Fibroblast of the aortic adventitia (primary cell): ENCODE results near the gene SYNE3. TPM values are rescaled to one million over a fixed set of nuclear protein-coding genes. Genes with fewer than 3 reads are reported as not detected.
A peak's percentile ranks its signal among the peaks of the same experiment; 100 is the strongest.

Experiments
- DNase-seq: peaks from one replicate; pipeline ENCODE4 v3.0.0-alpha.2; 2010; ENCODE audit warnings: low read depth
- H3K4me3 ChIP-seq: 2 replicates; pipeline ENCODE4 v1.5.1; 2011; ENCODE audit warnings: low read depth, mild to moderate bottlenecking, control low read depth, low read length, moderate library complexity
- total RNA-seq: library from RNA; depleted of rRNA; stranded (reverse); fragments of >200 nt; gene quantifications from 2 replicates; pipeline ENCODE4 v1.2.3, GENCODE V29; 2012; ENCODE audit warnings: low replicate concordance
- TF ChIP-seq, protein P1 (sequence below): IDR thresholded peaks from 2 replicates; pipeline ENCODE4 v1.5.1; 2011; ENCODE audit warnings: mild to moderate bottlenecking, low read length, control low read depth, inconsistent platforms; ENCODE audit not compliant: insufficient read depth

SYNE3 gene
- total RNA-seq, 1 donor = 63.4 TPM

DNA sequence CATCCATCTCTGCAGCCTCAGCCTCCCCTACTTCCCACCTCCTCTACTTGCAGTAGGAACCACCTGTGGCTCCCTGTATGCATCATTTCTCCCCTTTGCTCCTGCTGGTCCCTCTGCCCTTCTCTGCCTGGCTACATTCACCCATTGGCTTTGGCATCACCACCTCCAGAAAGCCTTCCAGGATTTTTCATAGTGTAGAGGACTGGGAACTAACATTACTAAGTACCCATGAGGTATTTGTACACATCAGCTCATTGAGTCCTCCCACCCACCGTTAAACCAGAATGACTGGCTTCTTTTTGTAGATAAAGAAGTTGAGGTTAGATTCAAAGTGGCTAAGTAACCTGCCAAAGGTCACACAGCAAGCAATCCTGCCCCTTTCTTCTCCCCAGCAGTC is 17.1 kb downstream of the SYNE3 start:
- no peak overlapping the region for H3K4me3 ChIP-seq
- DNase-seq = no peak
- TF ChIP-seq, protein P1, sequence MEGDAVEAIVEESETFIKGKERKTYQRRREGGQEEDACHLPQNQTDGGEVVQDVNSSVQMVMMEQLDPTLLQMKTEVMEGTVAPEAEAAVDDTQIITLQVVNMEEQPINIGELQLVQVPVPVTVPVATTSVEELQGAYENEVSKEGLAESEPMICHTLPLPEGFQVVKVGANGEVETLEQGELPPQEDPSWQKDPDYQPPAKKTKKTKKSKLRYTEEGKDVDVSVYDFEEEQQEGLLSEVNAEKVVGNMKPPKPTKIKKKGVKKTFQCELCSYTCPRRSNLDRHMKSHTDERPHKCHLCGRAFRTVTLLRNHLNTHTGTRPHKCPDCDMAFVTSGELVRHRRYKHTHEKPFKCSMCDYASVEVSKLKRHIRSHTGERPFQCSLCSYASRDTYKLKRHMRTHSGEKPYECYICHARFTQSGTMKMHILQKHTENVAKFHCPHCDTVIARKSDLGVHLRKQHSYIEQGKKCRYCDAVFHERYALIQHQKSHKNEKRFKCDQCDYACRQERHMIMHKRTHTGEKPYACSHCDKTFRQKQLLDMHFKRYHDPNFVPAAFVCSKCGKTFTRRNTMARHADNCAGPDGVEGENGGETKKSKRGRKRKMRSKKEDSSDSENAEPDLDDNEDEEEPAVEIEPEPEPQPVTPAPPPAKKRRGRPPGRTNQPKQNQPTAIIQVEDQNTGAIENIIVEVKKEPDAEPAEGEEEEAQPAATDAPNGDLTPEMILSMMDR = no peak

DNA sequence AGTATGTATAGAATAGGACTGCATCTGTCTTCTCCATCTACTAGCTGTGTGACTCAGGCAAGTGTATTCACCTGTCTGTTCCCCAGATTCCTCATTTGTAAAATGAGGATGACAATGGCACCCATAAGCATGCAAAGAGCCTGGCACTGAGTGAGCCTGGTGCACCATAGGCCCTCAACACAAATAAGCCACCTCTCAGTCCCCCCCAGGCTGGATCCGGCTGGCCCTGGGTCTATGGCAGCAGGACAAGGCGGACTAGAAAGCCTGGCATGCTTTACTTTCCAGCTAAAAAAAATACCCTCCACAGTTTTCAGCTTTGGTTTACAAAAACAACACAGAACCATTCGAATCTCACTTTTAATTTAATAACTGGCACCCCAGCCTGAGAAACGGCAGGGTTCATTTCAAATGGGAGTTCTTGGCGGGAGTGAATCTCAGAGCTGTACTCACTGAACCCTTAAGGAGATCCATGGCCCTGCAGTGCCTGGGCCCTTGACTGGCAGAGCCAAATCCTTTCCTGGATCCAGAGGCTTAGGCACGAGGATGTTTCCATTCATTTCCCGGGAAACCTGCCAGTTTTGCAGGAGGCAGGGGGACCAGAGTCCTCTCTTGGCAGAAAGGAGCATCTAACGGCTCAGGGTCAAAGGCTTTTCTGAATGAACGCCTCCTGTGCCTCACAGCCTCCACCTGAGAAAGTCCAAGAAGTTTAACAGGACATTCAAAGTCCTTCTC is 17.7 kb downstream of the SYNE3 start:
- DNase-seq = peak; percentile 46
- TF ChIP-seq, protein P1 = no peak
- H3K4me3 ChIP-seq = no peak overlapping the region

DNA sequence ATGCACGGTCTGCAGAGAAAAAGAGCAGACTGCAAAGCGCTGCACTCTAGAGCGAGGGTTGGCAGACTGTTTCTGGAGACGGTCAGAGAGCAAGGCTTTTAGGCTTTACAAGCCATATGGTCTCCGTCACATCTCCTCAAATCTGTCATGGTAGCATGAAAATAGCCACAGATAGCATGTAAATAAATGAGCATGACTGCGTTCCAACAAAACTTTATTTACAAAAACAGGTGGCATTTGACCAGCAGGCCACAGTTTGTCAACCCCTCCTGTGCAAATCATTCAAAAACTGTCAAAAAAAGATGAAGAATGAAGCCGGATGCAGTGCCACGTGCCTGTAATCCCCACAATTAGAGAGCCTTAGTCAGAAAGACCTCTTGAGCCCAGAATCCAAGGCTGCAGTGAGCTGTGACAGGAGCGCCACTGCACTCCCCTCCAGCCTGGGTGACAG is 18.9 kb downstream of the SYNE3 start:
- DNase-seq = peak; percentile 11
- TF ChIP-seq, protein P1 = no peak
- no peak overlapping the region for H3K4me3 ChIP-seq

DNA sequence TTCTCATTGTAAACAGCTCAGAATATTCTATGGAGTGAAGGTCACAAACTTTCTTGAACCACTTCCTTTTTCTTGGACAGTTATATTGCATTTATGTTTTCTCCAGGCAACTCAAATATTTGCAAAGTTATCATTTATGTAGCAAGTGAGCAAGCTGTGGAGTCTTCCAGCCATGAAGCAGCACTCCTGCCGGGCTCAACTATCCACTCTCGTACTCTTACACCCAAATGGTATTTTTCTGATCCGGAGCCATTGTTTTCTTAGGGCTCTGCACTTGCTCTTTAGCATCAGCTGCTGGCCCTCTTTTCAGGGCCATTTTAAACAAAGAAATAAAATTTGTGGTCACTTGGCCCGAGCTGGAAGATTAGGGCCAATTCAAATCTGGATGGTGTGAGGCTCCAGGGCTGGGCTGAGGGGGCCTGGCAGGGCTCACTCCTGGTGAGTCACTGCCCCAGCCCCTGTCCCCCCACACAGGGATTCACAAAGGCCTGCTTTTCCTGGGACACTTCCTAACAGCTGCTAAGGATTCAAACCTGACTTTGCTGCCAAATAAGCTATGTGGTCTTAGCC is 19.7 kb downstream of the SYNE3 start:
- TF ChIP-seq, protein P1 = peak; percentile 4
- H3K4me3 ChIP-seq = no peak overlapping the region
- peak; percentile 93 for DNase-seq

DNA sequence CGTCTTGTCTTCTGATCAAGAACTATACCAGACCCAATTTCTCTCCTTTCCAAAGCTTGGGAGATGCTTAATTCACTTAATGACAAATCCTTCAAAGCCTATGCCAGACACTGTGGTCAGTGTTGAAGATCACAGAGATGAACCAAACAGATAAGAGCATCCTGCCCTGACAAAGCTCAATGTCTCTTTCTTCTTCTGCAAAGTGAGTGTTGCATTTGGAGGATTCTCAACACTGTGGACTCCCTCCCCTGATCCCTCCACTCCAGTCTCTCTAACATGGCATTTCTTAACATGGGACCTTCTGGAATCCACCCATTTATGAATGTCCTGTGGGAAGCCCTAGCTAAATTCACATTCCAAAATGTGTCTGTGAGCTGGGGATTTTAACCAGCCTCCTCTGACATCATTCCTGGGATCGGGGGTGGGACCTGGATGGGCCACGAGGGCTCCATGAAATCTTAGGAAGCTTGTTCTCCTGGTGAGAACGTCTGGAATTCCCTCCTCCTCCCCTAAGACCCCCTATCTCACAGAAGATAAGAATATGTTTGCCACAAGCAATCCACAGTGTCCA is 20.3 kb downstream of the SYNE3 start:
- TF ChIP-seq, protein P1 = no peak
- H3K4me3 ChIP-seq = no peak overlapping the region
- peak; percentile 82 for DNase-seq

DNA sequence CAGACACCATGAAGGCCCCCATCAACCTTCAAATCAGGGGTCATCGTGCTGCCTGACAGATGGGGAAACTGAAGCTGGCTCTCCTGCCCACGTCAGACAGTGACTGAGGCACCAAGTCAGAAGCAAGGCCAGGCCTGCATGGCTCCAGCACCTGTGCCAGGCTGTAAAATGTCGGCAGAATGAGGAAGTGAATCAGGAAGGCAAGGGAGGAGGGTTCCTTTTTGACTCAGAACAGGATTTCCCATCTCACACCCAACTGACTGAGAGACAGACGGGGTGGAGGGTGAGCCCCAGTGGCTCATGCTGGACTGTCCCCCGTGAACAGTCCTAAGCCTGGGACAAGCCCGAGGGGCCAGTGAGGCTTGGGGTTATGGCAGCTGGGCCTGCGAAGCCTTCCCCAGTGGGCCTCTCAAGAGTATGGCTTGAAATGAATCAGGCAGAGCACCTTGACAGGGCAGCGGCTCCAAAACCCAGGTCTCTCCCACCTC is 20.9 kb downstream of the SYNE3 start:
- DNase-seq = no peak
- TF ChIP-seq, protein P1 = no peak
- no peak overlapping the region for H3K4me3 ChIP-seq
